CD14-positive monocyte (primary cell): ENCODE data around the gene RBKS. TPM values are rescaled to one million over a fixed set of nuclear protein-coding genes. Genes with fewer than 3 reads are reported as not detected.
A peak's percentile ranks its signal among the peaks of the same experiment; 100 is the strongest.

Source experiments
- DNase-seq, 3 donors: peaks; one replicate each; pipeline ENCODE4 v3.0.0-alpha.2; 2011 to 2022
- H2AFZ ChIP-seq: 2 replicates; pipeline ENCODE4 v1.6.0; 2012; ENCODE audit warnings: mild to moderate bottlenecking, low read depth, low read length, inconsistent platforms; ENCODE audit not compliant: insufficient read depth, poor library complexity, severe bottlenecking
- H3K27ac ChIP-seq, 2 donors: 1 replicate in 1 of 2; 2 replicates in 1 of 2; pipeline ENCODE4 v1.5.1; 2012 to 2013; ENCODE audit warnings: low read length in 2 of 2, control low read depth in 1 of 2, inconsistent platforms in 1 of 2, low read depth in 1 of 2, mild to moderate bottlenecking in 1 of 2
- H3K27me3 ChIP-seq, 2 donors: one replicate each; pipeline versions ENCODE4 v1.6.0 to v1.6.1; 2011 to 2013; ENCODE audit warnings: low read length in 2 of 2; ENCODE audit not compliant: control insufficient read depth in 2 of 2, insufficient read depth in 2 of 2
- H3K36me3 ChIP-seq, 2 donors: replicated peaks in 1 of 2; 1 replicate in 1 of 2; 2 replicates in 1 of 2; pipeline versions ENCODE4 v1.5.1 to v1.6.1; 2012 to 2013; ENCODE audit warnings: low read length in 2 of 2, control low read depth in 1 of 2, inconsistent platforms in 1 of 2, mild to moderate bottlenecking in 1 of 2; ENCODE audit not compliant: insufficient read depth in 2 of 2, control insufficient read depth in 1 of 2
- H3K4me1 ChIP-seq, 2 donors: 1 replicate in 1 of 2; 2 replicates in 1 of 2; pipeline versions ENCODE4 v1.5.1 to v1.6.1; 2012 to 2013; ENCODE audit warnings: low read length in 2 of 2, control low read depth in 1 of 2, inconsistent platforms in 1 of 2, mild to moderate bottlenecking in 1 of 2, moderate library complexity in 1 of 2; ENCODE audit not compliant: insufficient read depth in 2 of 2, control insufficient read depth in 1 of 2
- H3K4me2 ChIP-seq: replicated peaks from 2 replicates; pipeline ENCODE3; 2012; ENCODE audit warnings: low read length, moderate library complexity, mild to moderate bottlenecking; ENCODE audit not compliant: poor library complexity, severe bottlenecking; ENCODE audit errors: extremely low read depth
- H3K4me3 ChIP-seq, 3 experiments: fragments of 200-600 bp in 1 of 3; sonication (generic) in 1 of 3; replicated peaks in 1 of 3; 1 replicate in 2 of 3; 2 replicates in 1 of 3; pipeline ENCODE4 v1.5.1; 2011 to 2013; ENCODE audit warnings: low read length in 3 of 3, mild to moderate bottlenecking in 3 of 3, control low read depth in 2 of 3, low read depth in 2 of 3, inconsistent platforms in 1 of 3, moderate library complexity in 1 of 3
- H3K79me2 ChIP-seq: 2 replicates; pipeline ENCODE4 v1.6.0; 2012; ENCODE audit warnings: mild to moderate bottlenecking, control low read depth, inconsistent platforms, low read length, moderate library complexity; ENCODE audit not compliant: insufficient read depth
- H3K9ac ChIP-seq: 2 replicates; pipeline ENCODE4 v1.6.0; 2017; ENCODE audit warnings: low read length, mild to moderate bottlenecking; ENCODE audit not compliant: insufficient read depth, poor library complexity, severe bottlenecking
- H3K9me3 ChIP-seq, 2 donors: replicated peaks in 1 of 2; 1 replicate in 1 of 2; 2 replicates in 1 of 2; pipeline versions ENCODE4 v1.5.1 to v1.6.1; 2012 to 2013; ENCODE audit warnings: low read length in 2 of 2, control low read depth in 1 of 2; ENCODE audit not compliant: control insufficient read depth in 1 of 2, insufficient read depth in 1 of 2
- H4K20me1 ChIP-seq: 2 replicates; pipeline ENCODE4 v1.6.0; 2012; ENCODE audit warnings: mild to moderate bottlenecking, low read length, control low read depth, moderate library complexity; ENCODE audit not compliant: insufficient read depth
- H3K27ac Mint-ChIP-seq, 7 donors: one replicate each; pipeline ENCODE4 v1.8.0; 2020; ENCODE audit warnings: mild to moderate bottlenecking in 7 of 7, mixed read lengths in 7 of 7, moderate library complexity in 6 of 7, inconsistent platforms in 2 of 7
- H3K27me3 Mint-ChIP-seq, 3 donors: one replicate each; pipeline ENCODE4 v1.8.0; 2021 to 2022; ENCODE audit warnings: low read depth in 3 of 3, mild to moderate bottlenecking in 3 of 3, mixed read lengths in 3 of 3, moderate library complexity in 3 of 3, inconsistent platforms in 1 of 3
- H3K36me3 Mint-ChIP-seq, 2 donors: one replicate each; pipeline ENCODE4 v1.8.0; 2020; ENCODE audit warnings: mixed read lengths in 2 of 2, inconsistent platforms in 1 of 2, mild to moderate bottlenecking in 1 of 2
- H3K4me1 Mint-ChIP-seq: one replicate; pipeline ENCODE4 v1.8.0; 2020; ENCODE audit warnings: mild to moderate bottlenecking, mixed read lengths
- H3K4me3 Mint-ChIP-seq, 2 donors: one replicate each; pipeline ENCODE4 v1.8.0; 2020; ENCODE audit warnings: mild to moderate bottlenecking in 2 of 2, mixed read lengths in 2 of 2, moderate library complexity in 1 of 2
- H3K9me3 Mint-ChIP-seq, 7 donors: one replicate each; pipeline ENCODE4 v1.8.0; 2020 to 2022; ENCODE audit warnings: mixed read lengths in 7 of 7, mild to moderate bottlenecking in 6 of 7, moderate library complexity in 6 of 7, inconsistent platforms in 2 of 7
- whole genome bisulfite sequencing: methylation state at CpG from one replicate; pipeline ENCODE4 v1.1.5; 2013; ENCODE audit warnings: missing lambda C conversion rate; ENCODE audit not compliant: insufficient coverage; 5-methylcytosine and 5-hydroxymethylcytosine counted together
- intact Hi-C, 2 donors: fragments of 100-400 bp; cut with micrococcal nuclease; formaldehyde crosslinking; loops; one replicate each; pipeline versions ENCODE4 v1.15.0 to v1.15.1; 2023
- polyA plus RNA-seq, 3 donors: library from polyadenylated mRNA; depleted of rRNA in 1 of 3; unstranded in 2 of 3; stranded (reverse) in 1 of 3; fragments of 300-500 nt in 2 of 3; fragments of >200 nt in 1 of 3; fragmentation: Illumina TruSeq in 2 of 3; gene quantifications; 1 replicate in 2 of 3; 2 replicates in 1 of 3; pipeline ENCODE4 v1.2.3, GENCODE V29; 2012 to 2021
- TF ChIP-seq, protein P1 (sequence below): fragments of 200-600 bp; IDR thresholded peaks from one replicate; pipeline ENCODE4 v1.8.0; 2022; ENCODE audit warnings: antibody characterized with exemption, mild to moderate bottlenecking

RBKS gene
- polyA plus RNA-seq, 3 donors: 3.9 to 39.1 (median 4.3) TPM

DNA sequence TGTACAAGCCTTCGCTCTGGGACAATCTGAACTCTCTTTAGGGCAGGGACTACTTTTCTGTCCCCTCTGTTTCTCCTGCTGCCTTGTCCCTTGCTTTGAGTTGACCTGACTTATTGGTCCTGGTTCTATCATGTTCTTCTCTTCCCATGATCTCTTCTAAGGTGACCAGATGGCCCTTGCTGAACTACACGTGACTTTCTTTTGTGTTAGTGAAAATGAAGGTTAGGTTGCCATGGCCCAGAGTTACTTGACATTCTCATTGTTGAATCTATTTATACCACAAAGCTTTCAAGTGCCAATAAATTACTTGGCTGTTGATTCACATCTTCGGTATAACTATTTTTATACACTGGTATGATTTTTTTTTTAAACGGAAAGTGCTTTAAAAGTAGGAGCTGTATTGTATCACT is 94.3 kb downstream of the RBKS start:
- 78% methylated on average over 1 of the region's 4 CpGs for WGBS
- intact Hi-C loops: loop anchor here in 1 of 2 donors (5.0 to 10.0 kb wide), 2 partner anchors 39 to 289 kb away; no protein-coding TSS in a partner anchor
- Histone ChIP-seq H3K79me2 (no peaks in the 10 kb centered on the region), H4K20me1 (no peaks in the 10 kb centered on the region), H3K27me3 (no peaks in the 10 kb centered on the region), H3K9ac (no peak overlapping the region), H3K9me3 (no peaks in the 10 kb centered on the region), H3K4me2 (peak overlapping the region; percentile 31), H3K36me3 (no peaks in the 10 kb centered on the region), H3K27ac (peak overlapping the region in 1 of 2 donors; percentile 39), H3K4me1 (peaks cover 60 to 80% of the 10 kb centered on the region in 2 donors), H2AFZ (peak overlapping the region; percentile 50), H3K4me3 (peak overlapping the region in 1 of 3 experiments; percentile 21)
- Mint-ChIP-seq H3K27ac (peak overlapping the region in 4 of 7 donors; percentile 54 to 79 (median 77)), H3K9me3 (peaks cover 1 to 9% (median 3%) of the 10 kb centered on the region in 7 donors), H3K4me1 (peaks cover 70% of the 10 kb centered on the region), H3K36me3 (peaks cover 0 to 5% of the 10 kb centered on the region in 2 donors), H3K4me3 (peak overlapping the region in 1 of 2 donors; percentile 62), H3K27me3 (peaks cover 0 to 4% (median 0%) of the 10 kb centered on the region in 3 donors)
- TF ChIP-seq, protein P1, sequence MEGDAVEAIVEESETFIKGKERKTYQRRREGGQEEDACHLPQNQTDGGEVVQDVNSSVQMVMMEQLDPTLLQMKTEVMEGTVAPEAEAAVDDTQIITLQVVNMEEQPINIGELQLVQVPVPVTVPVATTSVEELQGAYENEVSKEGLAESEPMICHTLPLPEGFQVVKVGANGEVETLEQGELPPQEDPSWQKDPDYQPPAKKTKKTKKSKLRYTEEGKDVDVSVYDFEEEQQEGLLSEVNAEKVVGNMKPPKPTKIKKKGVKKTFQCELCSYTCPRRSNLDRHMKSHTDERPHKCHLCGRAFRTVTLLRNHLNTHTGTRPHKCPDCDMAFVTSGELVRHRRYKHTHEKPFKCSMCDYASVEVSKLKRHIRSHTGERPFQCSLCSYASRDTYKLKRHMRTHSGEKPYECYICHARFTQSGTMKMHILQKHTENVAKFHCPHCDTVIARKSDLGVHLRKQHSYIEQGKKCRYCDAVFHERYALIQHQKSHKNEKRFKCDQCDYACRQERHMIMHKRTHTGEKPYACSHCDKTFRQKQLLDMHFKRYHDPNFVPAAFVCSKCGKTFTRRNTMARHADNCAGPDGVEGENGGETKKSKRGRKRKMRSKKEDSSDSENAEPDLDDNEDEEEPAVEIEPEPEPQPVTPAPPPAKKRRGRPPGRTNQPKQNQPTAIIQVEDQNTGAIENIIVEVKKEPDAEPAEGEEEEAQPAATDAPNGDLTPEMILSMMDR: no peak
- no peak for DNase-seq

DNA sequence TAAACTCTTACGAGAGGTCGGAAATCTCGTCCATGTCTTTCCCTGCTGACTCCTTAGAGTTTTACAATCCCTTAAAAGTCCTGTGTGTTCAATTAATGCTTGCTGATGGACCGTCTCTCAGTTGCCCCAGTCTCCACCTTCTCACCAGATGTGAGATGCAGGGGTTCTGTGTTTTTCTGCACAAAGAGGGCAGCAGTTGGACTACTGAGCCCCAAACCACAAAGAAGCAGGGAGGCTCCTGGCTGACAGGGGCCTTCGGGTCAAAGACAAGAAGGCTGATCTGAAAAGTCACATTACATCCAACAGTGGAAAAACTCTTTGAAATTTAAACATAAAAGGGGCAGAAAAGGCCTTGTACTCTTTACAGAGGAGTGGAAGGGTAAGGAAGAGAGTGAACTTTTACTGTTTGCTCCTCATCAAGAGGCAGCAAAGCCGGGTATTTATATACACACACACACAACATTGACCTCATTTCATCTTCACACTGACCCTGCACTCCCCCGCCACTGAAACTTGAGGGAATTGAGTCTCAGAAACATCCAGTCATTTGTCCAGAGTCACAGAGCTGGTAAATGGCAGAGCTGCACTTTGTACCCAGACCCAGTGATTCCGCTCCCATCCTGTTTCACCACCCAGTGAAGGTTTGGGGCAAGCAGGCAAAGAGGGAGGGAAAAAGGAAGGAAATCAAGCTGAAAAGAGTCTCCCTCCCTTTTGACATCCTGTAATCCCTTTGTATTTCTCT is 94.9 kb downstream of the RBKS start:
- Histone ChIP-seq H3K4me2 (peak overlapping the region; percentile 31), H3K9me3 (no peaks in the 10 kb centered on the region), H3K79me2 (no peaks in the 10 kb centered on the region), H3K9ac (no peak overlapping the region), H3K27me3 (no peaks in the 10 kb centered on the region), H3K4me3 (peak overlapping the region in 1 of 3 experiments; percentile 21), H3K27ac (peak overlapping the region in 1 of 2 donors; percentile 39), H3K36me3 (no peaks in the 10 kb centered on the region), H4K20me1 (no peaks in the 10 kb centered on the region), H2AFZ (peak overlapping the region; percentile 52), H3K4me1 (peaks cover 59 to 74% of the 10 kb centered on the region in 2 donors)
- peak overlapping the region in 1 of 2 donors; percentile 62 for H3K4me3 Mint-ChIP-seq
- DNase-seq: no peak
- intact Hi-C loops: loop anchor here in 1 of 2 donors (5.0 to 10.0 kb wide), 2 partner anchors 38 to 290 kb away; no protein-coding TSS in a partner anchor
- H3K36me3 Mint-ChIP-seq: peaks cover 0 to 8% of the 10 kb centered on the region in 2 donors
- peaks cover 66% of the 10 kb centered on the region for H3K4me1 Mint-ChIP-seq
- peak overlapping the region in 6 of 7 donors; percentile 46 to 78 (median 64) for H3K27ac Mint-ChIP-seq
- WGBS: 79% methylated on average over 4 of the region's 8 CpGs
- H3K9me3 Mint-ChIP-seq: peaks cover 1 to 9% (median 3%) of the 10 kb centered on the region in 7 donors
- TF ChIP-seq, protein P1: no peak
- peaks cover 0 to 4% (median 0%) of the 10 kb centered on the region in 3 donors for H3K27me3 Mint-ChIP-seq
